K562 (cell line): Measurements from ENCODE around the gene PRR19. TPM values are rescaled to one million over a fixed set of nuclear protein-coding genes. Genes with fewer than 3 reads are reported as not detected.

Source experiments
- ARID3A ChIP-seq: IDR thresholded peaks from 2 replicates; pipeline ENCODE4 v1.6.1; 2012; ENCODE audit warnings: low read depth, low read length, improper control_type of control experiment, borderline replicate concordance
- CAMTA2 ChIP-seq: fragments of 250-450 bp; sonication (Bioruptor Pico); conservative IDR thresholded peaks from 2 replicates; pipeline ENCODE4 v1.5.1; 2022
- CUX1 ChIP-seq: fragments of 200-800 bp; sonication (Bioruptor generic); IDR thresholded peaks from 2 replicates; pipeline ENCODE4 v1.6.1; 2016; ENCODE audit warnings: missing genetic modification characterization, missing compliant biosample characterization
- ELK3 ChIP-seq: fragments of 450-650 bp; formaldehyde crosslinking; IDR thresholded peaks from 2 replicates; pipeline ENCODE4 v1.4.0; 2020; ENCODE audit warnings: mild to moderate bottlenecking
- HCFC1 ChIP-seq: IDR thresholded peaks from 2 replicates; pipeline ENCODE4 v1.6.1; 2012; ENCODE audit warnings: low read depth, low read length, improper control_type of control experiment
- PRPF4 ChIP-seq: fragments of 200-400 bp; formaldehyde crosslinking; IDR thresholded peaks from one replicate; pipeline ENCODE4 v1.6.1; 2017; ENCODE audit warnings: low read length, low read depth, mild to moderate bottlenecking; ENCODE audit not compliant: insufficient read depth, poor library complexity, severe bottlenecking
- PURB ChIP-seq: sonication (generic); formaldehyde crosslinking; IDR thresholded peaks from 2 replicates; pipeline ENCODE4 v1.9.0; 2021; ENCODE audit warnings: low read depth, mild to moderate bottlenecking, missing genetic modification reagents
- ZNF785 ChIP-seq: fragments of 250-450 bp; sonication (Bioruptor Pico); IDR thresholded peaks from 2 replicates; pipeline ENCODE4 v1.4.0; 2020; ENCODE audit warnings: mild to moderate bottlenecking
- polyA plus RNA-seq, 8 experiments: library from polyadenylated mRNA; depleted of rRNA in 4 of 8; stranded (reverse) in 5 of 8; unstranded in 3 of 8; fragments of >200 nt; fragmentation: Nextera tagmentation in 2 of 8; fragmentation: Illumina TruSeq in 1 of 8; extraction: Ambion mirVana in 2 of 8; extraction: Trizol in 1 of 8; gene quantifications; 2 replicates each; pipeline versions ENCODE4 v1.2.1 to v1.2.3, GENCODE V29; 2011 to 2014; ENCODE audit warnings: inconsistent platforms in 1 of 8, missing spikeins in 1 of 8
- total RNA-seq, 7 experiments: library from RNA; depleted of rRNA in 6 of 7; stranded (reverse); fragments of >200 nt in 6 of 7; fragmentation: Illumina TruSeq in 2 of 7; extraction: Trizol in 2 of 7; gene quantifications; 2 replicates each; pipeline versions ENCODE4 v1.2.1 to v1.2.3, GENCODE V29; 2011 to 2021; ENCODE audit warnings: low replicate concordance in 1 of 7
- TF ChIP-seq, protein P1 (sequence below): IDR thresholded peaks from 2 replicates; pipeline ENCODE4 v1.6.1; 2016; ENCODE audit warnings: missing genetic modification characterization, missing compliant biosample characterization
- TF ChIP-seq, protein P2 (sequence below): fragments of 250-450 bp; sonication (Bioruptor Pico); IDR thresholded peaks from 2 replicates; pipeline ENCODE4 v1.9.0; 2021; ENCODE audit warnings: mild to moderate bottlenecking

PRR19 gene
- total and polyA plus RNA-seq, 9 of the 15 experiments (the other 6 are each of a cell fraction or from before 2014, with no cell fraction given): 0.10 to 1.6 (median 0.54) TPM

DNA sequence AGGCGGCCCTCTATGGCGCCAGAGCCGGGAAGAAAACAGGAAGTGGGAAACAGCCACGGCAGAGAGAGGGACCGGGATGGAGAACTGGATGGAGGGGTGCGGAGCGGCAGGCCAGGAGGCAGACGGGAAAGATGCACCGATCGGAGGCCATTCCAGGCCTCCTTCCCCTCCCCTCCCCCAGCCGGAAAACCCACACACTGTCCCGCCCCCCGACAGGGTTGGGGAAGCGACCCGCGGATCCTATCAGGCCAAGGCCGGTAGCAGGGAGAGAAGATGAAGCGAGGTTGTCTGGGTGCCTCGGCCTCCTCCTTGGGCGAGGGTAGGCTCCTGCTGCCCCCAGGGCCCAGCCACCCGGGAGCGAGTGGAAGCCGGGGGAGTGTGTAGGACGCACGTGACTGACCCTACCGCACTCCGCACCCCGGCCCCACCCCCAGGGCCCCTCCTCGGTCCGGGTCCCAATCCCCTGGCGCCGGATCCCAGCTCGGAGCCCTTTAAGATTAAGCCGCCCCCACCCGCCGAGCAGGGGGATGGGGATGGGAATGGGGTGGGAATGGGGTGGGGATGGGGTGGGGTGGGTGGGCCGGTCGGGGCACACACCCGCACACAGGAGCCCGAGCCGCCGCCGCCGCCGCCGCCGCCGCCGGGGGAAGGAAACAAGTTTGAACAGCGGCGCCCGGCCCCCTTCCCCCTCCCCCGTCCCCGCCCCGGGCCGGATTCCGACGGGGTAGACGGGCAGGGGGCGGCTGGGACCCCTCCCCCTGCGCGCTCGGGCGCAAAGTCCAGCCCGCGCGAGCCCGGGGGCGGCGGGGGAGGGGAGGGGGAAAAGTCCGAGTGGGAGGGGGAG, 48.5 kb upstream of the PRR19 start (continued):
- TF ChIP-seq CAMTA2 (CRISPR knock-in tag) (no peak), ARID3A (no peak), ELK3 (no peak), PURB (CRISPR knock-in tag) (no peak), ZNF785 (CRISPR knock-in tag) (no peak), CUX1 (no peak), HCFC1 (no peak), PRPF4 (no peak)
- TF ChIP-seq, protein P1, sequence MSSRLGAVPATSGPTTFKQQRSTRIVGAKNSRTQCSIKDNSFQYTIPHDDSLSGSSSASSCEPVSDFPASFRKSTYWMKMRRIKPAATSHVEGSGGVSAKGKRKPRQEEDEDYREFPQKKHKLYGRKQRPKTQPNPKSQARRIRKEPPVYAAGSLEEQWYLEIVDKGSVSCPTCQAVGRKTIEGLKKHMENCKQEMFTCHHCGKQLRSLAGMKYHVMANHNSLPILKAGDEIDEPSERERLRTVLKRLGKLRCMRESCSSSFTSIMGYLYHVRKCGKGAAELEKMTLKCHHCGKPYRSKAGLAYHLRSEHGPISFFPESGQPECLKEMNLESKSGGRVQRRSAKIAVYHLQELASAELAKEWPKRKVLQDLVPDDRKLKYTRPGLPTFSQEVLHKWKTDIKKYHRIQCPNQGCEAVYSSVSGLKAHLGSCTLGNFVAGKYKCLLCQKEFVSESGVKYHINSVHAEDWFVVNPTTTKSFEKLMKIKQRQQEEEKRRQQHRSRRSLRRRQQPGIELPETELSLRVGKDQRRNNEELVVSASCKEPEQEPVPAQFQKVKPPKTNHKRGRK: no peak
- TF ChIP-seq, protein P2, sequence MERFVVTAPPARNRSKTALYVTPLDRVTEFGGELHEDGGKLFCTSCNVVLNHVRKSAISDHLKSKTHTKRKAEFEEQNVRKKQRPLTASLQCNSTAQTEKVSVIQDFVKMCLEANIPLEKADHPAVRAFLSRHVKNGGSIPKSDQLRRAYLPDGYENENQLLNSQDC (CRISPR knock-in tag): no peak
